ENCODE results near the gene MRPL36.

Gene MRPL36

DNA sequence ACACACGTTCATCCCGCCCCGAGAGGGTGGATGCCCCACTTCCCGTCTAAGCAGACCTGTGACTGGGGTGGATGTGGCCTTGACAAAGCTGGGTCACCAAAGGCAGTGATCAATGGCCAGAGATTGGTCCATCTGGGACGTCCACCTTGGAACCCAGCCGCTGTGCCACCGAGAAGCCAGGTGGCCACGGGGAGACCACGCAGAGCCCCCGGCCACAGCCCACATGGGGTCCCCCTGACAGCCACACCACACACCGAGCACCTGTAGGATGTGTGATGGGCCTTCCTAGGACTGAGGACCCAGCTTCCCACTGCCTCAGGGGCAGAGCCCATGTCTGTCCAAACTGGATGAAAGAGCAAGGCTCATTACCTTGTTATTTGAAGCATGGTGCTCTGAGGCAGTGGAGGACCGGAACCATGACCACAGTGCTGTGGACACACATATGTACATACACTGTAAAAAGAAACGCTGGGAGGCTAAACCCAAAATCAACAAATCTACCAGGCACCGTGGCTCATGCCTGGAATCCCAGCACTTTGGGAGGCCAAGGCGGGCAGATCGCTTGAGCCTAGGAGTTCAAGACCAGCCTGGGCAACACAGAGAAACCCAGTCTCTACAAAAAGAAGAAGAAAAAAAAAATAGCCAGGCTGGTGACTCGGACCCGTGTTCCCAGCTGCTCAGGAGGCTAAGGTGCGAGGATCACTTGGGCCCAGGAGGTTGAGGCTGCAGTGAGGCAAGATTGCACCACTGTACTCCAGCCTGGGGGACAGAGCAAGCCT, 50.1 kb downstream of the MRPL36 start:
- TF ChIP-seq, protein P1, sequence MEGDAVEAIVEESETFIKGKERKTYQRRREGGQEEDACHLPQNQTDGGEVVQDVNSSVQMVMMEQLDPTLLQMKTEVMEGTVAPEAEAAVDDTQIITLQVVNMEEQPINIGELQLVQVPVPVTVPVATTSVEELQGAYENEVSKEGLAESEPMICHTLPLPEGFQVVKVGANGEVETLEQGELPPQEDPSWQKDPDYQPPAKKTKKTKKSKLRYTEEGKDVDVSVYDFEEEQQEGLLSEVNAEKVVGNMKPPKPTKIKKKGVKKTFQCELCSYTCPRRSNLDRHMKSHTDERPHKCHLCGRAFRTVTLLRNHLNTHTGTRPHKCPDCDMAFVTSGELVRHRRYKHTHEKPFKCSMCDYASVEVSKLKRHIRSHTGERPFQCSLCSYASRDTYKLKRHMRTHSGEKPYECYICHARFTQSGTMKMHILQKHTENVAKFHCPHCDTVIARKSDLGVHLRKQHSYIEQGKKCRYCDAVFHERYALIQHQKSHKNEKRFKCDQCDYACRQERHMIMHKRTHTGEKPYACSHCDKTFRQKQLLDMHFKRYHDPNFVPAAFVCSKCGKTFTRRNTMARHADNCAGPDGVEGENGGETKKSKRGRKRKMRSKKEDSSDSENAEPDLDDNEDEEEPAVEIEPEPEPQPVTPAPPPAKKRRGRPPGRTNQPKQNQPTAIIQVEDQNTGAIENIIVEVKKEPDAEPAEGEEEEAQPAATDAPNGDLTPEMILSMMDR (conservative IDR thresholded peaks at IDR 0.05; ENCODE audit: low read depth, low read length), result no peak
- H3K27ac ChIP-seq, result no peak overlapping the region
- H3K4me3 ChIP-seq (IDR thresholded peaks at IDR 0.05; ENCODE audit: insufficient read depth, low read depth, low read length), result no peak overlapping the region
- H3K79me2 ChIP-seq (ENCODE audit: insufficient read depth, low read depth), result no peaks in the 10 kb centered on the region
- no peak overlapping the region for H3K9ac ChIP-seq
- no peaks in the 10 kb centered on the region for H3K4me1 ChIP-seq (ENCODE audit: low read depth, poor library complexity, severe bottlenecking)
- H3K4me2 ChIP-seq, result no peak overlapping the region
- no peaks in the 10 kb centered on the region for H4K20me1 ChIP-seq (ENCODE audit: insufficient read depth)
- H2AFZ ChIP-seq (ENCODE audit: low read depth), result no peak overlapping the region
- H3K27me3 ChIP-seq (ENCODE audit: insufficient read depth, low read depth), result peaks cover 11% of the 10 kb centered on the region
- no peaks in the 10 kb centered on the region for H3K36me3 ChIP-seq (ENCODE audit: insufficient read depth)

DNA sequence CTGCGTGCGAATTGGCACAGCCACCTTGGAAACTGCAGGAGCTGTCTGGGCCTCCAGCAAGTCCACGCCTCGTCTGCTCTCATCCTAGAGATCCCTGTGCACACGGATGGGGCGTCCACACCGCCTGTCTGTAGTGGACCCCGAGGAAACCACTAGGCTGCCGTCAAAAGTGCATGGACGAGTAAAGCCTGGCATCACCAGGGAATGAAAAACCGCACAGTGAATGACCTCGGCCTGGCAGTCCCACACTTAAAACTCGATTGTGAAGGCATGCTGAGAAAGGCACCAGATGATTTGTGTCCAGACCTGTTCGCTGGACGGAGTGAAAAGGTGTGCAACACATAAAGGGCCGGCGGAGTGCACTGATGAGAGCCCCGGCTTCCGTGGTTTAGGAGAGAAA, 50.8 kb downstream of the MRPL36 start:
- no peak overlapping the region for H3K4me3 ChIP-seq (IDR thresholded peaks at IDR 0.05; ENCODE audit: insufficient read depth, low read depth, low read length)
- no peak overlapping the region for H2AFZ ChIP-seq (ENCODE audit: low read depth)
- H3K9ac ChIP-seq, result no peak overlapping the region
- TF ChIP-seq, protein P1 (conservative IDR thresholded peaks at IDR 0.05; ENCODE audit: low read depth, low read length), result no peak
- no peaks in the 10 kb centered on the region for H3K36me3 ChIP-seq (ENCODE audit: insufficient read depth)
- H4K20me1 ChIP-seq (ENCODE audit: insufficient read depth), result no peaks in the 10 kb centered on the region
- H3K27me3 ChIP-seq (ENCODE audit: insufficient read depth, low read depth), result peaks cover 11% of the 10 kb centered on the region
- H3K79me2 ChIP-seq (ENCODE audit: insufficient read depth, low read depth), result no peaks in the 10 kb centered on the region
- H3K4me2 ChIP-seq, result no peak overlapping the region
- H3K4me1 ChIP-seq (ENCODE audit: low read depth, poor library complexity, severe bottlenecking), result no peaks in the 10 kb centered on the region
- H3K27ac ChIP-seq, result no peak overlapping the region
